ENCODE results near the gene SPATA46. TPM values are rescaled to one million over a fixed set of nuclear protein-coding genes. Genes with fewer than 3 reads are reported as not detected.

Gene SPATA46
- total and polyA plus RNA-seq, 12 donors = not detected

GRCh38 chr1:162373072-162373427, 3.6 kb downstream of the SPATA46 start:
- Histone ChIP-seq H3K4me1 (replicated peaks in 1 of 2) (no peaks in the 10 kb centered on the region), H3K27me3 (no peaks in the 10 kb centered on the region), H3K36me3 (replicated peaks in 1 of 2) (no peaks in the 10 kb centered on the region), H3K27ac (no peak overlapping the region), H3K4me3 (no peak overlapping the region), H3K9me3 (replicated peaks in 1 of 3) (no peaks in the 10 kb centered on the region)
- no peak for TF ChIP-seq POLR2A (IDR thresholded peaks at IDR 0.05)
- no peak for TF ChIP-seq CTCF (IDR thresholded peaks at IDR 0.05)
- 70 to 82% (median 78%) methylated on average over 1 of the region's 1 CpG for WGBS, 4 donors
- no peak for DNase-seq
- intact Hi-C loops (cut with DNase I) = no loop called here

DNA sequence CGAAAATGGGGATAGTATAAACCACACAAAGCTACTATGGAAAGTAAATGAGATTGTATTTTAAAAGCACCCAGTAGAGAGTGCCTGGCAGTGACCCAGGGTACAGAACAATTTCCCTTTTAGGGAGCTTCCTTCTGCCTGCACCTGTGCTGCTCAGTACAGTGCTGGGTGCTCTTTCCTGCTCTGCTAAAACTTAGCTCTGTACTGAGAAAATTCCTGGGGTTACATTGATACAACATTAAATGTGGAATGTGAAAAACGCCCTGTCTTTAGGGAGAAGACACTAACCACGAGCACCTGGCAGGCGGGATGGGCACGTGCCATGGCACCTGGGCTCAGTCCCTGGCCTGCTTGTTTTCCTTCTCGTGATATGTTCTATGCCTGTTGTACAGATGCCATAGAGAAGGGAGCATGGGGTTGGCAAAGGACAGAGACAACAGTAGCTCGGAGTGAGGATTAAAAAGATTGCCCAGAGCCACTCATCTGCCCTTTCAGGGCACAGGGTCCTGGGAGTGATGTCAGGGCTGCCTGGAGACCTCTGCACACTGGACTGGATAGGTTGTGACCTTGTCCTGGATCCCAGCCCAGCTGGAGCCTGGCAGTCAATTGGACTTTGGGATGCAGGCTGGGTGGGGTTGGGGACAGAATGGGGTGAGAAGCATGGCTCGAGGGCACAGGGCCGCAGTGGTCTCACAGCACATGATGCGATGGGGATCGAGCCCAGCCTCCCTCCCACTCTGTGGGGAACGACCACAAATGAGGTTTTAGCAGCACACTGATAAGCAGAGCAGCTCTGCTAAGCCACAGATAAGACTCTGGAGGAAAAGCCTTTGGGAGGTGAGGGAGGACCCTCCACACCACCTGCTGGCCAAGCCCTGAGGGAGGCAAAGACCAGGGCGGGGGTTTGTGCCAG, 4.2 kb downstream of the SPATA46 start:
- H3K27ac ChIP-seq = no peak overlapping the region
- H3K36me3 ChIP-seq (replicated peaks in 1 of 2) = no peaks in the 10 kb centered on the region
- 73 to 78% (median 75%) methylated on average over 9 to 13 of the region's 13 CpGs for WGBS, 4 donors
- intact Hi-C loops (cut with DNase I) = no loop called here
- no peaks in the 10 kb centered on the region for H3K4me1 ChIP-seq (replicated peaks in 1 of 2)
- H3K4me3 ChIP-seq = no peak overlapping the region
- TF ChIP-seq CTCF (IDR thresholded peaks at IDR 0.05) (no peak), POLR2A (IDR thresholded peaks at IDR 0.05) (no peak)
- no peaks in the 10 kb centered on the region for H3K9me3 ChIP-seq (replicated peaks in 1 of 3)
- no peaks in the 10 kb centered on the region for H3K27me3 ChIP-seq
- no peak for DNase-seq

DNA sequence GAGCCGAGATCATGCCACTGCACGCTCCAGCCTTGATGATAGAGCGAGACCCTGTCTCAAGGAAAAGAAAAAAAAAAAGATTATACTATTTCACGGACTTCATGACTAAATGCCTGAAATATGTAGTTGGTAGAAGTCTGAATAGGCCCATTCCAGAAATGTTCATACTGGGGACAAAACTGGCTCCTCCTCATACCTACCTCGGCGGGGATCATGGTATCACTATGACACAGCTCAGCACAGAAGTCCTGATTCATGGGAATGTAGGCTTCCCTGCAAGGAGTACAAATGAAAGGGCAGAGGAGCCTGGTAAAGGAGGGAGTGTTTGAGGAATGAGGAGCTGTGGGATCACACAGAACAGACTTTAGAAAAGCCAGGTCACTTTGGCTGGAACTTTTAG, 5.0 kb downstream of the SPATA46 start:
- Histone ChIP-seq H3K4me3 (no peak overlapping the region), H3K36me3 (replicated peaks in 1 of 2) (no peaks in the 10 kb centered on the region), H3K27me3 (no peaks in the 10 kb centered on the region), H3K4me1 (replicated peaks in 1 of 2) (no peaks in the 10 kb centered on the region), H3K27ac (no peak overlapping the region), H3K9me3 (replicated peaks in 1 of 3) (no peaks in the 10 kb centered on the region)
- 92 to 95% (median 94%) methylated on average over 6 of the region's 6 CpGs for WGBS, 4 donors
- TF ChIP-seq CTCF (IDR thresholded peaks at IDR 0.05) = no peak
- no peak for TF ChIP-seq POLR2A (IDR thresholded peaks at IDR 0.05)
- DNase-seq = no peak
- intact Hi-C loops (cut with DNase I) = no loop called here

GRCh38 chr1:162370721-162371120, 5.9 kb downstream of the SPATA46 start:
- no peak overlapping the region for H3K4me3 ChIP-seq
- no peaks in the 10 kb centered on the region for H3K4me1 ChIP-seq (replicated peaks in 1 of 2)
- intact Hi-C loops (cut with DNase I) = no loop called here
- no peak for TF ChIP-seq POLR2A (IDR thresholded peaks at IDR 0.05)
- H3K27ac ChIP-seq = no peak overlapping the region
- no peaks in the 10 kb centered on the region for H3K9me3 ChIP-seq (replicated peaks in 1 of 3)
- no peaks in the 10 kb centered on the region for H3K27me3 ChIP-seq
- no peak for DNase-seq
- no peaks in the 10 kb centered on the region for H3K36me3 ChIP-seq (replicated peaks in 1 of 2)
- 88 to 95% (median 91%) methylated on average over 3 of the region's 3 CpGs for WGBS, 4 donors

DNA sequence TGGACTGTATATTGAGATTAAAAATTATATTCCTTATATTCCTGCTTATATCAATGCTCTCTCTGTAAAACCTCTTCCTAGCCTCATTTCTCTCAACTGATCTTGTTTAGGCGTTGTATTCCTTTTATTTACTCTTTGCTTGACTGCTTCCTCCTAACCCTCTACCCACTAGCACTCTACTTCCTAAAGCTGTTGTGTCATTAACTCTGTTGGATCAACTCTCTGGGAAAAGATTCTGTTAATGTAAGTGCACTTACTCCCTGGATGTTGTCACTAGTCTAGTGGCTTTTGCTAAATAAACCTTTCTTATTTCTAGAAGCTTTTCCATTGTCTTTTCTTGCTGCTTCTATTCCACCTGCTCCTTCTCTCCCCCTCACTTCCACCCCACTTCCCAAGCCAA, 6.5 kb downstream of the SPATA46 start:
- Histone ChIP-seq H3K27me3 (no peaks in the 10 kb centered on the region), H3K36me3 (replicated peaks in 1 of 2) (no peaks in the 10 kb centered on the region), H3K4me3 (no peak overlapping the region), H3K9me3 (replicated peaks in 1 of 3) (no peaks in the 10 kb centered on the region), H3K4me1 (replicated peaks in 1 of 2) (no peaks in the 10 kb centered on the region), H3K27ac (no peak overlapping the region)
- intact Hi-C loops (cut with DNase I) = no loop called here
- 83 to 96% (median 92%) methylated on average over 1 of the region's 1 CpG for WGBS, 4 donors
- DNase-seq = no peak
- TF ChIP-seq POLR2A (IDR thresholded peaks at IDR 0.05) (no peak), CTCF (IDR thresholded peaks at IDR 0.05) (no peak)
